ENCODE data around the gene CALCOCO2. TPM values are rescaled to one million over a fixed set of nuclear protein-coding genes. Genes with fewer than 3 reads are reported as not detected.

CALCOCO2 gene
- total RNA-seq, 4 donors from 2014 or later: 124 to 334 (median 163) TPM

- H3K27ac ChIP-seq: no peak overlapping the region
- no peak overlapping the region for H3K4me3 ChIP-seq
- H3K36me3 ChIP-seq: peaks cover 0 to 59% (median 0%) of the 10 kb centered on the region in 3 donors
- H3K4me1 ChIP-seq: peaks cover 0 to 40% (median 11%) of the 10 kb centered on the region in 4 donors
- TF ChIP-seq CTCF (IDR thresholded peaks at IDR 0.05) (no peak), POLR2A (IDR thresholded peaks at IDR 0.05) (no peak)
- no peaks in the 10 kb centered on the region for H3K27me3 ChIP-seq
- no peak for DNase-seq
- H3K9me3 ChIP-seq: no peaks in the 10 kb centered on the region
Measured at GRCh38 chr17:48912476-48912875, 81.6 kb downstream of the CALCOCO2 start.

Small RNAs within 50 kb of the gene (small RNA-seq; reads per million reads assigned to genes)
- gene AC068531.1: 0 reads per million in 2 donors
- 0 reads per million in 2 donors for gene RF00263

Other genes starting within 250 kb of the CALCOCO2 start
- 10 to 100 TPM; 37.0 to 89.3 (median 65.4) TPM for gene HOXB3, start 240.8 kb upstream of the CALCOCO2 start, total RNA-seq
- gene HOXB5, start 237.3 kb upstream of the CALCOCO2 start, total RNA-seq: 10 to 100 TPM in 3 of 4 donors, 1 to 10 TPM in 1; 7.7 to 22.5 (median 15.0) TPM
- gene HOXB6, start 226.0 kb upstream of the CALCOCO2 start, total RNA-seq: 10 to 100 TPM; 34.3 to 98.4 (median 66.7) TPM
- gene HOXB7, start 220.0 kb upstream of the CALCOCO2 start, total RNA-seq: 10 to 100 TPM; 10.7 to 22.8 (median 19.0) TPM
- 10 to 100 TPM in 3 of 4 donors, 1 to 10 TPM in 1; 1.8 to 21.2 (median 14.9) TPM for gene HOXB8, start 215.7 kb upstream of the CALCOCO2 start, total RNA-seq
- 10 to 100 TPM; 13.7 to 47.5 (median 24.9) TPM for gene HOXB9, start 204.7 kb upstream of the CALCOCO2 start, total RNA-seq
- not detected for gene PRAC1, start 108.5 kb upstream of the CALCOCO2 start, total RNA-seq
- not detected for gene PRAC2, start 107.8 kb upstream of the CALCOCO2 start, total RNA-seq
- under 1 TPM in 1 of 4 donors, not detected in 3; 0.54 TPM for gene HOXB13, start 102.3 kb upstream of the CALCOCO2 start, total RNA-seq
- gene TTLL6, start 13.8 kb upstream of the CALCOCO2 start, total RNA-seq: 1 to 10 TPM in 3 of 4 donors, not detected in 1; 1.1 to 7.5 (median 1.5) TPM
- gene ATP5MC1, start 61.8 kb downstream of the CALCOCO2 start, total RNA-seq: 100 to 1,000 TPM in 3 of 4 donors, 10 to 100 TPM in 1; 56.1 to 126 (median 109) TPM
- 10 to 100 TPM; 42.9 to 58.0 (median 49.8) TPM for gene UBE2Z, start 77.4 kb downstream of the CALCOCO2 start, total RNA-seq
- gene SNF8, start 113.8 kb downstream of the CALCOCO2 start, total RNA-seq: 10 to 100 TPM; 60.2 to 80.9 (median 66.4) TPM
- gene GIP, start 137.6 kb downstream of the CALCOCO2 start, total RNA-seq: not detected
- gene IGF2BP1, start 166.3 kb downstream of the CALCOCO2 start, total RNA-seq: under 1 TPM in 1 of 4 donors, not detected in 3; 0.54 TPM

Data from Peyer's patch (tissue), 4 donors.